ENCODE results near the gene LRP2. TPM values are rescaled to one million over a fixed set of nuclear protein-coding genes. Genes with fewer than 3 reads are reported as not detected.
"Not testable (repeated sequence)": the region's sequence is repeated elsewhere in the genome, so short reads cannot be mapped to it uniquely, and the experiment has no call there.

LRP2 gene
- total RNA-seq, 2 experiments from 2014 or later = 1.8 to 2.2 TPM

DNA sequence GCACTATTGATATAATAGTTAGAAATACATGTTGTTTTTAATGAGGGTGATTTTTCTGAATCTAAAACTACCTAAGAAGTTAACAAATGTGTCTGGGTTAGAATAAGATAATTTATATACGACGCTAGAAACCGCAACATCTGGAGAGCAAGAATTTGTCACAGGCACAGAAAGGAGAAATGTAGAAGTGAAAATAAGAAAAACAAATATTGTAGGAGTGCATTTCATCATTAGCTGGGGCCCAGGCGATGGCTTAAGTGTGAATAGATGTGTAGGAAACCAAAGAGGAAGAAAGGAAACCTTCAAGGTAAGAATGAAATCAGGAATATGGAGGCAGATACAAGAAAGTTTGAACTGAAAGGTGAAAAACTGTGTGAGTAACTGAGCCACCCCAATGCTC lies 90.3 kb downstream of the LRP2 start:
- ATAC-seq = no peak
- CTCF ChIA-PET = no interaction called here

DNA sequence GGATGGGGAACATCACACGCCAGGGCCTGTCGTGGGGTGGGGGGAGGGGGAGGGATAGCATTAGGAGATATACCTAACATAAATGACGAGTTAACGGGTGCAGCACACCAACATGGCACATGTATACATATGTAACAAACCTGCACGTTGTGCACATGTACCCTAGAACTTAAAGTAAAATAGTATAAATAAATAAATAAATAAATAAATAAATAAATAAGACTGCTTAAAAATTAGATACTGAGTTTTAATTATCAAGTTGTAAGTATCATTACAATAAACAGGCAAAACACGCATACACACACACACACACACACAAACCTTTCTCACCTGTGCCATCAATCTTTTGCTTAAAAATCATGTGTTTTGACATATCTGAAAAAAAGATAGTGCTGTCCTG lies 91.8 kb downstream of the LRP2 start:
- H3K27ac Mint-ChIP-seq; H3K36me3 Mint-ChIP-seq (ENCODE audit: low read depth); H3K4me1 Mint-ChIP-seq (ENCODE audit: low read depth): not testable (repeated sequence)

More for the DNA sequence above, 90.3 kb downstream of the LRP2 start:
- Mint-ChIP-seq H3K4me1 (ENCODE audit: low read depth) (no peaks in the 10 kb centered on the region), H3K4me3 (no peak overlapping the region), H3K27ac (no peak overlapping the region), H3K9me3 (no peaks in the 10 kb centered on the region), H3K27me3 (peaks cover 17% of the 10 kb centered on the region), H3K36me3 (ENCODE audit: low read depth) (no peaks in the 10 kb centered on the region)
- POLR2A ChIA-PET = no interaction called here
- intact Hi-C loops (cut with micrococcal nuclease) = no loop called here
- TF ChIP-seq, protein P1, sequence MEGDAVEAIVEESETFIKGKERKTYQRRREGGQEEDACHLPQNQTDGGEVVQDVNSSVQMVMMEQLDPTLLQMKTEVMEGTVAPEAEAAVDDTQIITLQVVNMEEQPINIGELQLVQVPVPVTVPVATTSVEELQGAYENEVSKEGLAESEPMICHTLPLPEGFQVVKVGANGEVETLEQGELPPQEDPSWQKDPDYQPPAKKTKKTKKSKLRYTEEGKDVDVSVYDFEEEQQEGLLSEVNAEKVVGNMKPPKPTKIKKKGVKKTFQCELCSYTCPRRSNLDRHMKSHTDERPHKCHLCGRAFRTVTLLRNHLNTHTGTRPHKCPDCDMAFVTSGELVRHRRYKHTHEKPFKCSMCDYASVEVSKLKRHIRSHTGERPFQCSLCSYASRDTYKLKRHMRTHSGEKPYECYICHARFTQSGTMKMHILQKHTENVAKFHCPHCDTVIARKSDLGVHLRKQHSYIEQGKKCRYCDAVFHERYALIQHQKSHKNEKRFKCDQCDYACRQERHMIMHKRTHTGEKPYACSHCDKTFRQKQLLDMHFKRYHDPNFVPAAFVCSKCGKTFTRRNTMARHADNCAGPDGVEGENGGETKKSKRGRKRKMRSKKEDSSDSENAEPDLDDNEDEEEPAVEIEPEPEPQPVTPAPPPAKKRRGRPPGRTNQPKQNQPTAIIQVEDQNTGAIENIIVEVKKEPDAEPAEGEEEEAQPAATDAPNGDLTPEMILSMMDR (IDR thresholded peaks at IDR 0.05) = no peak
- no peak for DNase-seq

GRCh38 chr2:169265591-169265990 lies 96.7 kb downstream of the LRP2 start:
- H3K27ac Mint-ChIP-seq = no peak overlapping the region
- H3K9me3 Mint-ChIP-seq = no peaks in the 10 kb centered on the region

More for the DNA sequence above, 91.8 kb downstream of the LRP2 start:
- DNase-seq; intact Hi-C loops (cut with micrococcal nuclease); CTCF ChIA-PET; H3K4me3 Mint-ChIP-seq; POLR2A ChIA-PET; ATAC-seq; H3K9me3 Mint-ChIP-seq: not testable (repeated sequence)
- peaks cover 16% of the 10 kb centered on the region for H3K27me3 Mint-ChIP-seq

GRCh38 chr2:169260846-169261642 lies 101.3 kb downstream of the LRP2 start:
- DNase-seq (no peak), ATAC-seq (no peak)
- H3K27ac Mint-ChIP-seq = no peak overlapping the region
- TF ChIP-seq, protein P1 (IDR thresholded peaks at IDR 0.05) = no peak
- H3K4me3 Mint-ChIP-seq = no peak overlapping the region
- CTCF ChIA-PET = no interaction called here
- H3K4me1 Mint-ChIP-seq (ENCODE audit: low read depth) = no peaks in the 10 kb centered on the region
- H3K36me3 Mint-ChIP-seq (ENCODE audit: low read depth) = no peaks in the 10 kb centered on the region
- no peaks in the 10 kb centered on the region for H3K9me3 Mint-ChIP-seq
- H3K27me3 Mint-ChIP-seq = peaks cover 13% of the 10 kb centered on the region
- POLR2A ChIA-PET = no interaction called here
- intact Hi-C loops (cut with micrococcal nuclease) = no loop called here

More at GRCh38 chr2:169265591-169265990, 96.7 kb downstream of the LRP2 start:
- TF ChIP-seq, protein P1 (IDR thresholded peaks at IDR 0.05) = no peak
- no peak for ATAC-seq
- no peak for DNase-seq
- H3K4me3 Mint-ChIP-seq = no peak overlapping the region
- CTCF ChIA-PET = no interaction called here
- H3K4me1 Mint-ChIP-seq (ENCODE audit: low read depth) = no peaks in the 10 kb centered on the region
- intact Hi-C loops (cut with micrococcal nuclease) = no loop called here
- H3K36me3 Mint-ChIP-seq (ENCODE audit: low read depth) = no peaks in the 10 kb centered on the region
- H3K27me3 Mint-ChIP-seq = peaks cover 14% of the 10 kb centered on the region
- POLR2A ChIA-PET = no interaction called here

- H3K27me3 Mint-ChIP-seq = peaks cover 13% of the 10 kb centered on the region
- CTCF ChIA-PET = no interaction called here
- DNase-seq (no peak), ATAC-seq (no peak)
- TF ChIP-seq, protein P1 (IDR thresholded peaks at IDR 0.05) = no peak
- H3K9me3 Mint-ChIP-seq = no peaks in the 10 kb centered on the region
- intact Hi-C loops (cut with micrococcal nuclease) = no loop called here
- POLR2A ChIA-PET = no interaction called here
- no peak overlapping the region for H3K27ac Mint-ChIP-seq
- H3K36me3 Mint-ChIP-seq (ENCODE audit: low read depth) = no peaks in the 10 kb centered on the region
- no peaks in the 10 kb centered on the region for H3K4me1 Mint-ChIP-seq (ENCODE audit: low read depth)
- H3K4me3 Mint-ChIP-seq = no peak overlapping the region
Observed at GRCh38 chr2:169260246-169260645, 102.1 kb downstream of the LRP2 start.

Measured in activated CD8-positive, alpha-beta T cell treated with anti-CD3 and anti-CD28 coated beads for 36 hours (primary cell).